Activated naive CD4-positive, alpha-beta T cell treated with anti-CD3 and anti-CD28 coated beads for 36 hours (primary cell): ENCODE measurements around the gene CCDC54. TPM values are rescaled to one million over a fixed set of nuclear protein-coding genes. Genes with fewer than 3 reads are reported as not detected.

Experiments
- CTCF ChIA-PET: fragments of 350-600 bp; sonication (Branson Sonifier 250); formaldehyde crosslinking; loops from one replicate; lab custom pipeline; 2021; ENCODE audit warnings: antibody characterized with exemption; lab: Charles Lee
- DNase-seq: peaks from one replicate; pipeline ENCODE4 v3.0.0-alpha.2; 2020
- H3K27ac Mint-ChIP-seq: one replicate; pipeline ENCODE4 v1.8.0; 2021; ENCODE audit warnings: mild to moderate bottlenecking, mixed read lengths
- H3K27me3 Mint-ChIP-seq: one replicate; pipeline ENCODE4 v1.8.0; 2021; ENCODE audit warnings: low read depth, mixed read lengths
- H3K36me3 Mint-ChIP-seq: one replicate; pipeline ENCODE4 v1.8.0; 2021; ENCODE audit warnings: low read depth, mixed read lengths
- H3K4me1 Mint-ChIP-seq: one replicate; pipeline ENCODE4 v1.8.0; 2021; ENCODE audit warnings: low read depth, mixed read lengths
- H3K4me3 Mint-ChIP-seq: one replicate; pipeline ENCODE4 v1.8.0; 2021; ENCODE audit warnings: mild to moderate bottlenecking, moderate library complexity, mixed read lengths
- H3K9me3 Mint-ChIP-seq: one replicate; pipeline ENCODE4 v1.8.0; 2021; ENCODE audit warnings: mixed read lengths
- intact Hi-C: fragments of 100-400 bp; cut with micrococcal nuclease; formaldehyde crosslinking; loops from one replicate; pipeline ENCODE4 v1.15.1; 2023
- total RNA-seq, 2 experiments: library from RNA; stranded (reverse); gene quantifications; one replicate each; pipeline ENCODE4 v1.2.3, GENCODE V29; 2021

The CCDC54 gene
- total RNA-seq, 2 experiments from 2014 or later, result not detected

DNA sequence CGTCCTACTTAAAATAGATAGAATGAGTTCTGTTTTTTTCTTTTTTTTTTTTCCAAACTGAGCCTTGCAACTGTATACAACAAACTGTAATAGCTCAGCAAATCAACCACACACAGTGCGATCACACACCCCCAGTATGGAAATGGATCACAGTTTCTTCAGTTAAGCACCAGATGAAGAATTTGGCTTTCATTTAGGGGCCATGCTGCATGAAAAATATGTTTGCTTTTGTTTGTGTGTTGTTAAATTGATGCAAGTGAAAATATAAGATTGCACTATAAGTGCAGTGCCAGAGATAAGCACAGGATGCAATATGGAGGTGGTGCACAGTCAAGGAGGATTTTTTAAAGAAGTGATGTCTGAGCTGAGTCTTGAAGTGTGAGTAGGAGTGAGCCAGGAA, 17.8 kb downstream of the CCDC54 start:
- no peaks in the 10 kb centered on the region for H3K36me3 Mint-ChIP-seq
- no peaks in the 10 kb centered on the region for H3K9me3 Mint-ChIP-seq
- H3K27me3 Mint-ChIP-seq, result peaks cover 7% of the 10 kb centered on the region
- H3K4me1 Mint-ChIP-seq, result no peaks in the 10 kb centered on the region
- no peak overlapping the region for H3K27ac Mint-ChIP-seq
- H3K4me3 Mint-ChIP-seq, result no peak overlapping the region
- DNase-seq, result no peak
- intact Hi-C loops, result no loop called here
- CTCF ChIA-PET, result interaction anchor here (0.9 kb wide), 1 partner anchor 123 kb away, joined by 3 read pairs; no protein-coding TSS in a partner anchor

DNA sequence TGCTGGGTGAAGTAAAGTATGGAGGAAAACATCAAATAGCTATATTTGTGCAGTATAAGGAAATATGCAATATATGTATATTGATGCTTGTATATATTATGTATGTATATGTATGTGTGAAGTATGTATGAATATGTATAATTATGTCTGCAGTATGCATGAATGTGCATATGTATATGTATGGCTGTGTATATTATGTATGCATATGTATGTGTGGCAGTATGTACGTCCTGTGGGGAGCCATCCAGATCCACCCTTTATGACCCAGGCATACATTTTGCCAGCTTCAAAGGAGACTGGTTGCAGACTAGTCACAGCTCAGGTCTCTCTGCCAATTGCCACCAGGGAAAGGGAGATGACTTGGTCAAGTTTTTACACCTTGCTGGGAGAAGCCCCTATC, 24.1 kb downstream of the CCDC54 start:
- Mint-ChIP-seq H3K9me3 (no peaks in the 10 kb centered on the region), H3K27me3 (peaks cover 5% of the 10 kb centered on the region), H3K27ac (no peak overlapping the region), H3K4me3 (no peak overlapping the region), H3K4me1 (no peaks in the 10 kb centered on the region), H3K36me3 (no peaks in the 10 kb centered on the region)
- no peak for DNase-seq
- CTCF ChIA-PET, result interaction anchor here (0.8 to 1.4 kb wide), 2 partner anchors 8 to 20 kb away, joined by 3 to 6 read pairs; no protein-coding TSS in a partner anchor
- intact Hi-C loops, result no loop called here

DNA sequence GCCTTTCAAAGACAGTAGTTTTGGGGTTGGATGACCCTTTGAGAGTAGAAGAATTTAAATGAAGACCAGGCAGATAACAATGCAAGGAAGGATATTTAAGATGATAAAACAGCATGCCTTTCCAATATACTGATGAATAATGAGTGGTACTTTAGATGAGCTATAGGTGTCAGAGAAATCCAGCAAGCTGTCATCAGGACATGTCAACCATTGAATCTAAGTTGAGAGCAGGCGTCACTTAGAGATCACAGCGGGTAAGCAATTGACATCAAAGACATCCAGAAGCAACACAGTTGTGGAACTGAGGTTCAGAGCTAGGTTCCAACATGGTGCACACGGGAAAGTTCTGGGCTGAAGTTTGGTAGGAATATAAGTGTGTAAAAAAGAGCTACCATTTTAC, 25.0 kb downstream of the CCDC54 start:
- Mint-ChIP-seq H3K27ac (no peak overlapping the region), H3K4me3 (no peak overlapping the region), H3K9me3 (no peaks in the 10 kb centered on the region), H3K4me1 (no peaks in the 10 kb centered on the region), H3K36me3 (no peaks in the 10 kb centered on the region), H3K27me3 (peaks cover 5% of the 10 kb centered on the region)
- no peak for DNase-seq
- CTCF ChIA-PET, result interaction anchor here (1.4 kb wide), 1 partner anchor 19 kb away, joined by 6 read pairs; no protein-coding TSS in a partner anchor
- intact Hi-C loops, result no loop called here

DNA sequence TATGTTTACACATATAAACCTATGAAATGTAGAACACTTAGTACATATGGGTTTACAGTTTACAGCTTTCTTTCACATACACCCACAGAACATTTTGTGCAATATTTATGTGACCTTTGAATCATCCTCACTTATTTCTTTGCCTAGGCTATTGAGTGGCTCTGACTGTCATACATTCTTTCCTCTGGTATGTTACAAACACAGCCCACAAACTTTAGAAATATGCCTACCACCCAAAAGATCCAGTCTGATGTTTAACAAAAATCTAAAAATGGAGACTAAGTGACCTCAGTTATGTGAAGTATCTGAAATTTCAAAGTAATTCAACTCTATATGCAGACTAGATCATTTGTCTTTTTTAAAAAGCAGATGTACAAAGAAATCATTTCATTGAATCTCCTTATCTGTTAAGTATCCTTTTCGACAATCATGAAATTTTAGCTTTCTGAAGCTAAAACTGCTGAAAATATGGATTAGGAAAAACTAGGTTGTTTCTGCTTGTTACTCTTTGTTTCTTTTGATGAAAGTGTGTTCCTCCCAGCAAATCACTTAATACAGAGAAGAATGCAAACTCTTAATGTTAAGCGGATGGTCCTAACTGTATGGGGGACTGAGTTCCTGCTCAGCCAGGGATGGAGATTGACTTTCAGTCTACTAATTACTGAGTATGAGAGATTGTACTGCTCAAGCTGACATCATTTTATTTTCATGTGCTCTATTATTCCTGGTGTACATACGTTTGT, 27.7 kb downstream of the CCDC54 start:
- H3K27ac Mint-ChIP-seq, result no peak overlapping the region
- H3K27me3 Mint-ChIP-seq, result no peaks in the 10 kb centered on the region
- intact Hi-C loops, result no loop called here
- CTCF ChIA-PET, result interaction anchor here (0.6 to 1.4 kb wide), 2 partner anchors 25 to 182 kb away, joined by 3 to 4 read pairs; no protein-coding TSS in a partner anchor
- no peaks in the 10 kb centered on the region for H3K4me1 Mint-ChIP-seq
- peaks cover 5% of the 10 kb centered on the region for H3K9me3 Mint-ChIP-seq
- no peak overlapping the region for H3K4me3 Mint-ChIP-seq
- DNase-seq, result no peak
- peaks cover 3% of the 10 kb centered on the region for H3K36me3 Mint-ChIP-seq

DNA sequence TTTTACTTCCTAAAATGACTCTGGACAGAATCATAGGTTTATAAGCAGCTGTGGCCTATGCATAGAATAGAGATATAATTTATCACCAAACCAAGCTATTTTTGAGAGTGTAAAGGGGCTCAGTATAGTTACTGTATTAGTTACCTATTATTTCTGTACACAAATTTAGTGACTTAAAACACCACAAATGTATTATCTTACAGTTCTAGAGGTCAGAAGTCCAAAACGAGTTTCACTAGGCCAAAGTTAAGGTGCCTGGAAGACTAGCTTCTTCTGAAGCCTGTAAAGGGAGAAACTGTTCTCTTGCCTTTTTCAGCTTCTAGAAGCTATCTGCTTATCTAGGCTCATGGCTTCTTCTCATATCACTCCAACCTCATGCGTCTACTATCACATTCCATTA, 30.1 kb downstream of the CCDC54 start:
- no peak overlapping the region for H3K27ac Mint-ChIP-seq
- peaks cover 3% of the 10 kb centered on the region for H3K36me3 Mint-ChIP-seq
- CTCF ChIA-PET, result no interaction called here
- peaks cover 10% of the 10 kb centered on the region for H3K9me3 Mint-ChIP-seq
- DNase-seq, result no peak
- H3K4me3 Mint-ChIP-seq, result no peak overlapping the region
- intact Hi-C loops, result no loop called here
- H3K4me1 Mint-ChIP-seq, result no peaks in the 10 kb centered on the region
- no peaks in the 10 kb centered on the region for H3K27me3 Mint-ChIP-seq

DNA sequence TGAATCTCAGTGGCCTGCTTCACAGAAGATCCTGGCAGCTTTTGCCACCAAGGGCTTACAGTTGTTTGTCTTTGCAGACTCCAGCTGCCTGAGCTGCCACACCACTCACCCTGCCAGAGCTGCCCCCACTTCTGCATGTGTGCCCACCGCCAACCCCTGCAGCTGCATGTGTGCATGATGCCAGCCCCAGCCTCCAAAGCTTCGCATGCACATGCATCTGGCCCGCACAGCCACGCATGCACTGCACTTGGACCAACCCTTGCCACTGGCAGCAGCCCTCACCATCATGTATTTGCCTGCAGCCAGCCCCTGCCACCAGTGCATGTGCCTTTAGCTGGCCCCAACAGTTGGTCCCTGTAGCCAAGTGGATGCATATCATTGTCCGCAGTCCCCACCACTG, 31.3 kb downstream of the CCDC54 start:
- Mint-ChIP-seq H3K4me1 (no peaks in the 10 kb centered on the region), H3K27ac (no peak overlapping the region), H3K36me3 (peaks cover 3% of the 10 kb centered on the region), H3K27me3 (no peaks in the 10 kb centered on the region), H3K4me3 (no peak overlapping the region), H3K9me3 (peaks cover 10% of the 10 kb centered on the region)
- CTCF ChIA-PET, result no interaction called here
- intact Hi-C loops, result no loop called here
- DNase-seq, result no peak

DNA sequence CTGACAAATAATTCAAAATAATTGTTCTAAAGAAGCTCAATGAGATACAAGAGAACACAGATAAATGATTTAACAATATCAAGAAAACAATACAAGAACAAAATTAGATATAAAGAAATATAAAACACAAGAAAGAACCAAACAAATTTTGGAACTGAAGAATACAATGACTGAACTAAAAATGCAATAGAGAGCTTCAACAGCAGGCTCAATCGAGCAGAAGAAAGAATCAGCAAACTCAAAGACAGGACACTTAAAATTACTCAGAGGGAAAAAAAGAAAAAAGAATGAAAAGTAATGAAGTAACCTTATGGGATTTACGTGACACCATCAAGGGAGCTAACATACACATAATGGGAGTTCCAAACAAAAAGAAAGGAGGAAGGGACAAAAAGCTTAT, 32.1 kb downstream of the CCDC54 start:
- Mint-ChIP-seq H3K27me3 (no peaks in the 10 kb centered on the region), H3K4me3 (no peak overlapping the region), H3K4me1 (peaks cover 6% of the 10 kb centered on the region), H3K9me3 (peaks cover 10% of the 10 kb centered on the region), H3K36me3 (peaks cover 3% of the 10 kb centered on the region), H3K27ac (no peak overlapping the region)
- intact Hi-C loops, result no loop called here
- CTCF ChIA-PET, result interaction anchor here (0.8 to 3.2 kb wide), 4 partner anchors 8 to 24 kb away, joined by 3 to 18 read pairs (median 4); no protein-coding TSS in a partner anchor
- DNase-seq, result no peak

DNA sequence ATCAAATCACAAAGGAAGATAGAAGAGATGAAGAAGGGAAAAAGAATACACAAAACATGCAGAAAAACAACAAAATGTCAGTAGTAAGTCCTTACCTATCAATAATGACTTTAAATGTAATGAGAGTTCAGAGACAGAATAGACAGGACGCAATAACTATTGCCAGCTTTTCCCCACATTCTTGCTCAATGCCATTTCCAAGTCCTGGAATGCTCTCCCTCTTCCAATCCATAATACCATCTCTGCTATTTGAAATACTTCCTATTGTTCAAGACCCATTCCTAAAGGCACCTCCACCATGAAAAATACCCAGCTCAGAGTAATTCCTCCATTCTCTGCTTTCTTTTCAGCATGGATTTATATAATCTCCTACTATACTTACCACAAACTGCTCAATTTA, 33.4 kb downstream of the CCDC54 start:
- peaks cover 10% of the 10 kb centered on the region for H3K4me1 Mint-ChIP-seq
- intact Hi-C loops, result loop anchor here (5.0 to 10.0 kb wide), 2 partner anchors 884 to 1078 kb away; partner anchors contain the start of gene HHLA2
- H3K27me3 Mint-ChIP-seq, result no peaks in the 10 kb centered on the region
- CTCF ChIA-PET, result interaction anchor here (0.6 to 3.2 kb wide), 4 partner anchors 11 to 1458 kb away, joined by 3 to 18 read pairs (median 4); no protein-coding TSS in a partner anchor
- H3K36me3 Mint-ChIP-seq, result peaks cover 3% of the 10 kb centered on the region
- DNase-seq, result no peak
- H3K9me3 Mint-ChIP-seq, result peaks cover 10% of the 10 kb centered on the region
- no peak overlapping the region for H3K4me3 Mint-ChIP-seq
- no peak overlapping the region for H3K27ac Mint-ChIP-seq

DNA sequence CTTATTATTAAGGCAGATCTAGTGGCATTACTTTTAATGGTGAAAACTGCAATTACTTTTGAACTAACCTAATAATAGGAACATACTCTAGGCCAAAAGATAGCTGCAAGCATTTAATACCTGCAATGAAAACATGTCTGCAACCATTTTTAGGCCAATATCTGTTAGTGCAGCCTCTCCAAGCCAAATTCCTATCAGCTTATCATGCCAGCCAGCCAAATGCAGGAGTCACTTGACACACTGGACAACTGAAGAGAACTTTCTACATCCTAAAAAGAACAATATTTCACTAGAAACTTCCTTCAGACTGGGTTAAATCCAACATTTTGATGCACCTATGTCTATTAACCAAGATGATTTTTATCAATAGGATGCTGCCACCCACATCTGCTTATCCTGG, 33.8 kb downstream of the CCDC54 start:
- Mint-ChIP-seq H3K4me1 (peaks cover 10% of the 10 kb centered on the region), H3K9me3 (peaks cover 10% of the 10 kb centered on the region), H3K27me3 (no peaks in the 10 kb centered on the region), H3K27ac (no peak overlapping the region), H3K36me3 (peaks cover 3% of the 10 kb centered on the region), H3K4me3 (no peak overlapping the region)
- CTCF ChIA-PET, result interaction anchor here (0.7 to 3.2 kb wide), 2 partner anchors 11 to 139 kb away, joined by 4 to 18 read pairs; no protein-coding TSS in a partner anchor
- intact Hi-C loops, result loop anchor here (5.0 to 10.0 kb wide), 2 partner anchors 884 to 1079 kb away; partner anchors contain the start of gene HHLA2
- no peak for DNase-seq

DNA sequence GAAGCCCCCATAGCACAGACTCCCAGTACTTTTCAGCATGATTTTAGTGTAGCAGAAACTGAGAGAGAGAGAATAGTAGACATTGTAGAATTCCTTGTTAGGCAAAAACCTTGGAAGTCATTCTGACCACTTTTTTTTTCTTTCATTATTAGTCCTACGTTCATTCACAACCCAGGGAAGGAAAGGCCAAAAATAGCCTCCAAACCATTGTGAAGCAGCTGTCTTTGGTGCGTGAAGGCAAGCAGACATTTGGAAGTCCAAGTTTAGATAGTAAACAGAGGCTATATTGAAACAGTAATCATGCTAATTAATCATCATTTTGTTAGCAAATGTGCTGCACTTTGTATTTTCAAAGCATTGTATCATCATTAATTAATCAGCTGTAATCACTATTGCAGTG, 34.5 kb downstream of the CCDC54 start:
- intact Hi-C loops, result loop anchor here (5.0 to 10.0 kb wide), 2 partner anchors 883 to 1079 kb away; partner anchors contain the start of gene HHLA2
- Mint-ChIP-seq H3K9me3 (peaks cover 10% of the 10 kb centered on the region), H3K27ac (no peak overlapping the region), H3K4me3 (no peak overlapping the region), H3K4me1 (peaks cover 10% of the 10 kb centered on the region), H3K27me3 (no peaks in the 10 kb centered on the region), H3K36me3 (peaks cover 3% of the 10 kb centered on the region)
- CTCF ChIA-PET, result interaction anchor here (3.2 kb wide), 1 partner anchor 10 kb away, joined by 18 read pairs; no protein-coding TSS in a partner anchor
- no peak for DNase-seq

DNA sequence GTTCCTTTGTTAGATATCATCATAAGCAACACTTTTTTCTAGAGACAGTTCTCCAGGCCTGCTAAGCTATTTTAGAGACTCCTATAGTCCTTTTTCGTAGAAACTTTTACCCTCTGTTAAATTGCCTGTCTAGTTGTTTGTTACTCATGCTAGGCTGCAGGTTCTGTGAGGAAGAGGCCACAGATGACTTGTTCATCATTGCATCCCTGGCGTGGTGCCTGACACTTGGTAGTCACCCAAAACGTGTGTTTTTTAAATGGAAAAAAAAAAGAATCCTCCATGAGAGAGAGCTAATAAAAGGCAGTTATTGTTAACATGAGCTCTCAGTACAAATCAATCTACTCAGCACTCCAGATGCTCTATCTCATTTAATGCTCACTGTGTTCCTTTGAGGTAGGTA, 35.1 kb downstream of the CCDC54 start:
- Mint-ChIP-seq H3K27me3 (no peaks in the 10 kb centered on the region), H3K9me3 (peaks cover 10% of the 10 kb centered on the region), H3K36me3 (peaks cover 3% of the 10 kb centered on the region), H3K4me3 (no peak overlapping the region), H3K4me1 (peaks cover 10% of the 10 kb centered on the region), H3K27ac (no peak overlapping the region)
- CTCF ChIA-PET, result interaction anchor here (0.6 to 3.2 kb wide), 3 partner anchors 9 to 265 kb away, joined by 3 to 18 read pairs (median 4); no protein-coding TSS in a partner anchor
- no peak for DNase-seq
- intact Hi-C loops, result loop anchor here (5.0 to 10.0 kb wide), 2 partner anchors 882 to 1080 kb away; partner anchors contain the start of gene HHLA2

DNA sequence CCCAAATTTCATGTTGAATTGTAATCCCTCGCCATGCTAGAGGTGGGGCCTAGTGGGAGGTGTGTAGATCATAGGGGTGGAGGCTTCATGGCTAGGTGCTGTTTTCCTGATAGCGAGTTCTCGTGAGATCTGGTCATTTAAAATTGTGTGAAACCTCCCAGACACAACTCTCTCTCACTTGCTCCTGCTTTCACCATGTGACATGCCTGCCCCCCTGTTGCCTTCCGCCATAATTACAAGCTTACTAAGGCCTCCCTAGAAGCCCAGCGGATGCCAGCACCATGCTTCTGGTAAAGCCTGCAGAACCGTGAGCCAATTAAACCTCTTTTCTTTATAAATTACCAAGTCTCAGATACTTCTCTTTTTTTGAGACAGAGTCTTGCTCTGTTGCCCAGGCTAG, 36.0 kb downstream of the CCDC54 start:
- no peak overlapping the region for H3K4me3 Mint-ChIP-seq
- no peak for DNase-seq

More for the DNA sequence above, 36.0 kb downstream of the CCDC54 start:
- Mint-ChIP-seq H3K4me1 (peaks cover 10% of the 10 kb centered on the region), H3K9me3 (peaks cover 10% of the 10 kb centered on the region), H3K36me3 (peaks cover 3% of the 10 kb centered on the region), H3K27ac (no peak overlapping the region), H3K27me3 (no peaks in the 10 kb centered on the region)
- CTCF ChIA-PET, result interaction anchor here (1.2 kb wide), 1 partner anchor 30 kb away, joined by 3 read pairs; no protein-coding TSS in a partner anchor
- intact Hi-C loops, result loop anchor here (5.0 to 10.0 kb wide), 2 partner anchors 882 to 1081 kb away; partner anchors contain the start of gene HHLA2
